ES-I3 (cell line): ENCODE results near the gene ANKRD49.
A peak's percentile ranks its signal among the peaks of the same experiment; 100 is the strongest.
"Not testable (repeated sequence)": the region's sequence is repeated elsewhere in the genome, so short reads cannot be mapped to it uniquely, and the experiment has no call there.

Experiments
- H3K36me3 ChIP-seq: 2 replicates; pipeline ENCODE4 v1.6.1; 2013; ENCODE audit warnings: mild to moderate bottlenecking, low read length, control low read depth, moderate library complexity; ENCODE audit not compliant: insufficient read depth
- H3K4me1 ChIP-seq: 2 replicates; pipeline ENCODE4 v1.6.1; 2013; ENCODE audit warnings: mild to moderate bottlenecking, control low read depth, low read length; ENCODE audit not compliant: insufficient read depth
- H3K9ac ChIP-seq: 2 replicates; pipeline ENCODE4 v1.6.1; 2013; ENCODE audit warnings: low read depth, mild to moderate bottlenecking, low read length, moderate library complexity
- H3K9me3 ChIP-seq: 2 replicates; pipeline ENCODE4 v1.6.1; 2013; ENCODE audit warnings: mild to moderate bottlenecking, low read length, moderate library complexity; ENCODE audit not compliant: control insufficient read depth, insufficient read depth

ANKRD49 gene

GRCh38 chr11:94477624-94478023 is 16.2 kb upstream of the ANKRD49 start:
- Histone ChIP-seq H3K9me3 (no peaks in the 10 kb centered on the region), H3K4me1 (peaks cover 18% of the 10 kb centered on the region; the same call in 1 of the 2 replicates), H3K9ac (no peak overlapping the region), H3K36me3 (peaks cover 14% of the 10 kb centered on the region)

- H3K9ac ChIP-seq, result no peak overlapping the region
- no peaks in the 10 kb centered on the region for H3K9me3 ChIP-seq
- peaks cover 14% of the 10 kb centered on the region; the same call in 1 of the 2 replicates for H3K36me3 ChIP-seq
- H3K4me1 ChIP-seq, result no peaks in the 10 kb centered on the region
These were observed 12.4 kb upstream of the ANKRD49 start for GRCh38 chr11:94481342-94481741.

DNA sequence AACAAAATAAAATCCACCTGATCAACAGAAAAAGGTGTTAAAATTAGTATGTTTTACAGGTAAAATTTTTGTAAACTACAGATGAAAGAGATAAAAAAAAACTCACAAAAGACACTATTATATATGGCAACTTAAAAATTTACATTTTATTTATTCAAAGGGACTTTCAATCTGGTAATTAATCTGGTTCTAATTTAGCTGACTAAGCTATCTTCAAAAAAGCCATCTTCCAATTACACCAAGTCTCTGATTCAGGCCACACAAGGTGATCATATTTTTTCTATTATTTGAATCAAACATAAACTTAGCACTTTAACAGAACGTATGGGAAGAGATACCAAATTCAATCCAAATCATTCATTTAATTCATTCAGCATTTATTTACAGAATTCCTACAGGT is 7.7 kb upstream of the ANKRD49 start:
- Histone ChIP-seq H3K4me1 (no peaks in the 10 kb centered on the region), H3K9ac (no peak overlapping the region), H3K9me3 (no peaks in the 10 kb centered on the region), H3K36me3 (peaks cover 9% of the 10 kb centered on the region; the same call in 1 of the 2 replicates)

DNA sequence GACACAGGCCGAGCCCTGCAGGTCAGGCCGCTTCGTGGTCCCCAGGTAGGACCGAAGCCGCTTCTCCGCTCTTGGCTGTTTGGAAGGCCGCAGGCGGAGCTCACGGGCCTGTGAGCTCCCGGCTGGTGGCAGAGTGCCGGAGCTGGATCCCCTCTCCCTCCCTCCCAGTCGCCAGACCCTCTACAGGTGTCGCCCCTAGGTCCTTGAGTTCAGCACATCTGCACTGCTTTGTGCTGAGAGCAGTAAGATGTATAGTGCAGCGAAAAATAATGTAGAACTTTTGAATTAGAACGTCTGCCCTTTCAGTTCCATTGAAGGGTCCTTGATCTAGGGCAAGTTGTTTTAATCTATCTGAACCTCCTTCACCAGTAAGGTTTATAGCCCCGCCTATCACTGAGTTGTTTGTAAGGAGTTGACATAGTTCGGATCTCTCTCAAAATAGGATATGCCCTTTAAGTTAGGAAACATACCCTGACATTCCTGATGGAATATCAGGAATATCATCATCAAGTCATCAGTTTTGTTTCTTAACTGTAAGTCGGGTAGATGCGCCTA is 419 bp downstream of the ANKRD49 start:
- peak overlapping the region; percentile 71; the same call in 1 of the 2 replicates for H3K9ac ChIP-seq
- H3K36me3 ChIP-seq, result peaks cover 6% of the 10 kb centered on the region; the same call in 1 of the 2 replicates
- H3K9me3 ChIP-seq, result no peaks in the 10 kb centered on the region
- no peaks in the 10 kb centered on the region for H3K4me1 ChIP-seq

DNA sequence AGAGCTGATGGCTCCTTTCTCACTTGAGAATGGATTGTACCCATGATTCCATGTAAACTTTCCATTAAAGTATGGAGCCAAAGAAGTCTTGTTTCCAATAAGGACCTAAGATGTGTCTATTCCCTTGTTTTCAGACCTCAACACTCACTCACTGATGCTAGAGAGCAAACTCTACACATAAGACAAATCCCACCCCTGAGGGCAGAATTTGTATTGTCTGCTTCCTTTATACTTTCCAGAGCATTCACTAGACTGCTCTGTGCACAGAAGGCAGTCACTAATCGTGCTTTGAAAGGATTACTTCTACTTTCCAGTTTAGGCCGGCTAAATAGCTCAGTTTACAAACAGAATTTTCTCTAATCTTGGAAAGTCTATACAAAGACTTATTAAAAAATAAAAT is 6.4 kb downstream of the ANKRD49 start:
- Histone ChIP-seq H3K9ac (no peak overlapping the region), H3K36me3 (0 out of 2 replicates have a peak, but pooled peaks cover 7% of the 10 kb centered on the region), H3K4me1 (no peaks in the 10 kb centered on the region), H3K9me3 (no peaks in the 10 kb centered on the region)

GRCh38 chr11:94501522-94501921 is 7.7 kb downstream of the ANKRD49 start:
- no peak overlapping the region for H3K9ac ChIP-seq
- H3K36me3 ChIP-seq, result 0 out of 2 replicates have a peak, but pooled peaks cover 7% of the 10 kb centered on the region

GRCh38 chr11:94504689-94505293 is 11.0 kb downstream of the ANKRD49 start:
- Histone ChIP-seq H3K4me1 (no peaks in the 10 kb centered on the region), H3K9ac (no peak overlapping the region), H3K9me3 (no peaks in the 10 kb centered on the region), H3K36me3 (0 out of 2 replicates have a peak, but pooled peaks cover 4% of the 10 kb centered on the region)

More at GRCh38 chr11:94501522-94501921, 7.7 kb downstream of the ANKRD49 start:
- H3K4me1 ChIP-seq, result no peaks in the 10 kb centered on the region
- H3K9me3 ChIP-seq, result no peaks in the 10 kb centered on the region

GRCh38 chr11:94506513-94506912 is 12.7 kb downstream of the ANKRD49 start:
- not testable (repeated sequence) for H3K9me3 ChIP-seq, H3K36me3 ChIP-seq, H3K4me1 ChIP-seq, H3K9ac ChIP-seq

DNA sequence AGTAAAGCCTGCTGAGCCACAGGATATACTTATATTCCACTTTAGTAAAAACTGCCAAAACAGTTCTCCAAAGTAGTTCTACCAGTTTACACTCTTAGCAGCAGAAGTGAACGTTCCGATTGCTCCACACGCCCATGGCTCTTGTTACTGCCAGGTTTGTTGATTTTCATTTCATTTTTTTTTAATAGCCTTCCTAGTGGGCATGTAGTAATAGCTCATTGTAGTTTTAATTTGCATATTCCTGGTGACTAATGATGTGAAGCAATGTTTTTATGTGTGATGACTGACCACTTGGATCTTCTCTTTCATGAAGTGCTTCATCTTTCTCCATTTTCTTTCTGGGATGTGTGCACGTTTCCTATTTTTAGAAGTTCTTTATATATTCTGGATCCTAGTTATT is 13.7 kb downstream of the ANKRD49 start:
- H3K9ac ChIP-seq, result no peak overlapping the region
- no peaks in the 10 kb centered on the region for H3K9me3 ChIP-seq
- H3K36me3 ChIP-seq, result no peaks in the 10 kb centered on the region
- peaks cover 5% of the 10 kb centered on the region; the same call in 1 of the 2 replicates for H3K4me1 ChIP-seq

GRCh38 chr11:94511932-94512781 is 18.4 kb downstream of the ANKRD49 start, which contains the start of gene C11orf97:
TSS of gene C11orf97 (plus strand) at chr11:94512461. CDS start at chr11:94512529, 68 bp downstream.
- Histone ChIP-seq H3K36me3 (no peaks in the 10 kb centered on the region), H3K4me1 (peaks cover 5% of the 10 kb centered on the region; the same call in 1 of the 2 replicates), H3K9ac (peak within 1 kb of the TSS; percentile 55; the same call in 1 of the 2 replicates), H3K9me3 (no peaks in the 10 kb centered on the region)

DNA sequence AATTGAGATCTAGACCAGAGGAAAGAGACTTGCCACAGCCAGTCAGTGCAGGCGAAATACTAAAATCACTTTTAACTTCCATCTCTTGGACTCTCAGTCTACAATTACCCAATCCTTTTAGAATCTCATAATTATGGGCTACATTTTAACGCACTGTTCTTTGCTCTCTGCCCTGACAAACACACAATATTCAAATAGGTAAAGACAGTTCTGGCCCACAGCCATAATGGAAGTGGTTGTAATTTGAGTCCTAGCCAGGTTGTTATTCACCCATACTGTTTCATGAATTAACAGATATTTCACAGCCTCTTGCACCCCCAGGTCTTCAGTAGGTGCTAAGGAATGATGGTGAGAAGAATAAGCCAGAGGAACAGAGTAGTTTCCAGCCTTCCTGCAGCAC is 19.3 kb downstream of the ANKRD49 start:
- H3K4me1 ChIP-seq, result peaks cover 5% of the 10 kb centered on the region; the same call in 1 of the 2 replicates
- no peaks in the 10 kb centered on the region for H3K9me3 ChIP-seq

DNA sequence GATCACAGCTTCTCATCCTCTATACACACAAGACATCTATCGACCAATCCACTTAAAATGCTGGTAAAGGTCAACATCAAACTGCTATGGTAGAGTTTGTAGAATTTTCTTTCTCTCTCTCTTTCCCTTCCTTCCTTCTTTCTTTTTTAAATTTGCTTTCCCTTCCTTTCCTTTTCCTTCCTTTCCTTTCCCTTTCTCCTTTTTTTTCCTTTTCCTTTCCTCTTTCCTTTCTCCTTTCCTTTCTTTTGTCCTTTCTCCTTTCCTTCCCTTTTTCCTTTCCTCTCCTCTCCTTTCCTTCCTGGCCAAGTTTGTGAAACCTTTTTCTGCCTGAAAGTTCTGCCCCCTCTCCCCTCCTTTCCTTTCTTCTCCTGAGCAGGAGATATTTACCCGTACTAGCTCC is 21.6 kb downstream of the ANKRD49 start:
- Histone ChIP-seq H3K4me1 (peaks cover 5% of the 10 kb centered on the region; the same call in 1 of the 2 replicates), H3K9ac (no peak overlapping the region), H3K36me3 (no peaks in the 10 kb centered on the region), H3K9me3 (no peaks in the 10 kb centered on the region)

More for the DNA sequence above, 19.3 kb downstream of the ANKRD49 start:
- no peaks in the 10 kb centered on the region for H3K36me3 ChIP-seq
- H3K9ac ChIP-seq, result no peak overlapping the region

DNA sequence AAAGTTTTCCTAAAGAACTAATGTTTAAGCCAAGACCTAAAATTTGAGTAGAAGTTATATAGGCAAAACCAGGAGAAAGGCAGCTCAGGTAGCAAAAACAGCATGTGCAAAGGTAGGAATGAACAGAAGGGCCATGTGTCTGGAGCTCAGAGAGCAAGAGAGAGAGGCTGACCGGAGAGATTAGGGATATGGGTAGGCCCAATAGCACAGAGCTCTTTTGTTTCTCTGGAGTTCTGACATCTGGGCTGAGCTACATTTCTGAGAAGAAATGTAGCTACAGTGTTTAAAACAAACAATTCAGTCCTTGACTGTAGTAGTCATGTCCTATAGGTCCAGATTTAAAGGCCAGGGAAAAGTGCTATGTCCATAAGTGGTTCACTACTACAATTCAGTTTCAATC is 22.9 kb downstream of the ANKRD49 start:
- Histone ChIP-seq H3K4me1 (peaks cover 4% of the 10 kb centered on the region; the same call in 1 of the 2 replicates), H3K36me3 (no peaks in the 10 kb centered on the region)

GRCh38 chr11:94518300-94518699 is 24.5 kb downstream of the ANKRD49 start:
- H3K9me3 ChIP-seq, result no peaks in the 10 kb centered on the region
- no peaks in the 10 kb centered on the region for H3K4me1 ChIP-seq
- H3K9ac ChIP-seq, result no peak overlapping the region
- H3K36me3 ChIP-seq, result no peaks in the 10 kb centered on the region

More for the DNA sequence above, 22.9 kb downstream of the ANKRD49 start:
- Histone ChIP-seq H3K9me3 (no peaks in the 10 kb centered on the region), H3K9ac (no peak overlapping the region)
